IPS DF 4.7 (cell line): ENCODE data around the gene ITGB6.

Source experiments
- DNase-seq: peaks from one replicate; pipeline ENCODE4 v3.0.0-alpha.2; 2013; ENCODE audit warnings: low spot score; ENCODE audit errors: extremely low read depth

The ITGB6 gene, protein sequence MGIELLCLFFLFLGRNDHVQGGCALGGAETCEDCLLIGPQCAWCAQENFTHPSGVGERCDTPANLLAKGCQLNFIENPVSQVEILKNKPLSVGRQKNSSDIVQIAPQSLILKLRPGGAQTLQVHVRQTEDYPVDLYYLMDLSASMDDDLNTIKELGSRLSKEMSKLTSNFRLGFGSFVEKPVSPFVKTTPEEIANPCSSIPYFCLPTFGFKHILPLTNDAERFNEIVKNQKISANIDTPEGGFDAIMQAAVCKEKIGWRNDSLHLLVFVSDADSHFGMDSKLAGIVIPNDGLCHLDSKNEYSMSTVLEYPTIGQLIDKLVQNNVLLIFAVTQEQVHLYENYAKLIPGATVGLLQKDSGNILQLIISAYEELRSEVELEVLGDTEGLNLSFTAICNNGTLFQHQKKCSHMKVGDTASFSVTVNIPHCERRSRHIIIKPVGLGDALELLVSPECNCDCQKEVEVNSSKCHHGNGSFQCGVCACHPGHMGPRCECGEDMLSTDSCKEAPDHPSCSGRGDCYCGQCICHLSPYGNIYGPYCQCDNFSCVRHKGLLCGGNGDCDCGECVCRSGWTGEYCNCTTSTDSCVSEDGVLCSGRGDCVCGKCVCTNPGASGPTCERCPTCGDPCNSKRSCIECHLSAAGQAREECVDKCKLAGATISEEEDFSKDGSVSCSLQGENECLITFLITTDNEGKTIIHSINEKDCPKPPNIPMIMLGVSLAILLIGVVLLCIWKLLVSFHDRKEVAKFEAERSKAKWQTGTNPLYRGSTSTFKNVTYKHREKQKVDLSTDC

DNA sequence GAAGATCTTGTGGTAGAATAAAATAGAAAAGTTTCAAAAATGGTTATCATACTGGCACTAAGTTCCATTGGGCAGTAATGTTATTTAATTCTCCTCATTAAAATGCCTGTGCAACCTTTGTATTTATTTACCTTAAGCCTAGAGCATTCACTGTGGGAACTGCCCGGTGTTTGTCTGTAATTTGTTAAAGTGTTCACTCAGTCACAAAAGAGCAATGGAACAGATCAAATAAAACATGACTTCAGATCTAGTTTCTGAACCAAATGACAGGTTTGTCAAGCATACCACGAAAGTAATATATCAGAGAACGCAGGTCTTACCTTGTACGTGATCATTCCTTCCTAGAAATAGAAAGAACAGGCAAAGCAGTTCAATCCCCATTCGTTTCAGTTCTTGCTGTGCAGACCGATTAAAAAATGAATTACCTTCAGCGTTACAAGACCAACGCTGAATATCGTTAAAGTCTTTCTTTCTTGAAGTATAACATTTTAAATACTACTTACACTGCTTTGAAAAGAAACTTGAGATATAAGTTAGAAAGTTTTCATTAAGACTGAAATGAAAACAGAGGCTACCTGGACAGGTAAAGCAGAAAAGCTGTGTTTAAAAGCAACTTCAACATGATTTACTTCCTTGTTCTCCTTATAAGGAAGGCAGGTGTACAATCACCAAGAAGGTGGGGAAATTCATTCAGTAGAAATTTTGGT lies at the start of gene ITGB6:
Gene ITGB6 (minus strand): TSS at position 590 of the 707 bp plus-strand sequence. CDS start 209 bp downstream, at position 381.
- no peak for DNase-seq

DNA sequence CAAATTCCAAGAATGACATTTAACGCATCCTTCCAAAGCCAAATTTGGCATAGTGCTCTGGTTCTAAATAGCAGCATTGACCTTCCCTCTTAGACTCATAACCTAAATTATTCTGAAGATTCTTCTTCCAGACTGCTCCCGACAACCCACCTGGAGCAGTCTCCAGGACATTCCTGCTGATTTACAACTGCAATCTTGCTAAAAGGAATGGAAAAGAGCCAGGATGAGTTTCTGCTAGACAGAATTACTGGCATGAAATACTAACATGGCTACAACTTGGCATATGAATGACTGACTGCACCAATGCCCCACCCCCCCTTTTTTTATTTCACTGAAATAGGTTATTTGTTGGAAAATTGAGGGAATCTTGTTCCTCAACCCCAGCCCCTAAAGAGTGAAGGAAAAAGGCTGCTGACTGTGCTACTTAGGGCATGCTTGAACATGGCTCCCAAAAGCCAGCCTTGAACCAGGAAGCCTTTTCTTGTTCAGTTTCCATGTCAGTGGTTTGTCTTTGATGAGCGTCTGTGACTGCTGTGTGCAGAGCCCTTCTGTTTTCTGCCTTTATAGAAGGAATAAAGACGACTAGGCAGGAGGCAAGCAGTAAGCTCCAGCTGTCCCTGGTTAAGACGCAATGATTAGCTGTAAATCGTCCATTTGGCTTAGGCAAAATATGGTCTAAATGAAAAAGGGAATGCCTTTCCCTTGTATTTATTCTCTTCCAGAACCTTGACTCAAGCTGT lies 47.4 kb upstream of the ITGB6 start:
- DNase-seq = no peak

GRCh38 chr2:160246356-160246755 lies 46.3 kb upstream of the ITGB6 start:
- no peak for DNase-seq

- DNase-seq = no peak
Observed at GRCh38 chr2:160245614-160246155, 45.6 kb upstream of the ITGB6 start.

DNA sequence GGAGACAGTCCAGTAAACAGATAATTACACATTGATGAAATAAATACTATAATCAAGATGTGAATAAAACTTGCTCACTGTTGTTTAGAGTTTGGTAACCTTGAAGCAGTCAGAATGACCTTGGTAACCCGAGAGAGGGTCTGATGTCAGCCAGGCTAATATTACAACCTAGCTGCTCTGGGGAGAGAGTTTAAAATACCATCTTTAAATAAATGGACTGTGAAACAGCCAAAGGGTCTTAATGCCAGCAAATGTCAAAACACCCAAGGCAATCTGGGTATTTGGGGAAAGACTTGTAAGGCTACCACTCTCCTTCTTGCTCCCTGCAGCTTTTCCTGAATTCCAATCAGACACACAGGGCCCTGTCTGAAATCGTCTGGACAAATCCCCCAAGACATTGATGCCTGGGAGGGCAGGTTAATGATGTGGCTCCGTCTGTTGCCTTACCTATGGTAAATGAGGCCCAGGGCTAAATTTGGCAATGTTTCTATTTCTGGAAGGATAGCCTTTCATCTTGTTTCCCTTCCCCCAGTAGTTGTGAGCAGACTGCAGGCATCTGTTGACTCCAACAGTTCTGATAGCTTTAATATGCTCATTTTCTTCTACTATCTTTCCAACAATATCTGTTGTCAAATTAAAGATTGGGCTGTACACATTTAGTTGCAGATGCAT lies 43.0 kb upstream of the ITGB6 start:
- DNase-seq = no peak

GRCh38 chr2:160241251-160242137 lies 41.4 kb upstream of the ITGB6 start:
- DNase-seq = no peak

- DNase-seq = no peak
Observed at GRCh38 chr2:160239436-160239835, 39.4 kb upstream of the ITGB6 start.

- DNase-seq = no peak
Observed at GRCh38 chr2:160238392-160238791, 38.3 kb upstream of the ITGB6 start.

- no peak for DNase-seq
Observed at GRCh38 chr2:160232905-160233475, 32.9 kb upstream of the ITGB6 start.

- DNase-seq = no peak
Observed at GRCh38 chr2:160229591-160229990, 29.5 kb upstream of the ITGB6 start.

- no peak for DNase-seq
Observed at GRCh38 chr2:160228141-160228917, 28.3 kb upstream of the ITGB6 start.

- DNase-seq = no peak
Observed at GRCh38 chr2:160227293-160227915, 27.3 kb upstream of the ITGB6 start.

DNA sequence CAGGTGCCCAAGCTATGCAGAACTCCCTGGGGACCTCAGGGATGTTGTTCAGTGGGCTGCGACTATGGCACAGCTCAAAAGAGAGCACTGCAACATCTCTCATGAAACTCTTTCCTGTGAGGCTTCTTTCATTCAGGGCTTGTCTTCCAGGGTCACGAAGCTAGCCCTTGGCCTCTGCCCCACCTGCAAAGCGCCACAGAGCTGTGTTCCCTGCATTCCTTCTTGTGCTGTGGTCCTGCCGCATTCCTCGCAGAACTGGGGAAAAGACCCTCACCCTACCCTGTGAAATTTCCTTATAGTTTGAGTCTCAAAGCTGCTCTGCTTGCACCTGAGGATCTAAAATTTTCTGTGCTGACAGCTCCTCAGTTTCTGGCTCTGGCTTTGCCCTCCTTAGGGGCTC lies 26.3 kb upstream of the ITGB6 start:
- DNase-seq = no peak

DNA sequence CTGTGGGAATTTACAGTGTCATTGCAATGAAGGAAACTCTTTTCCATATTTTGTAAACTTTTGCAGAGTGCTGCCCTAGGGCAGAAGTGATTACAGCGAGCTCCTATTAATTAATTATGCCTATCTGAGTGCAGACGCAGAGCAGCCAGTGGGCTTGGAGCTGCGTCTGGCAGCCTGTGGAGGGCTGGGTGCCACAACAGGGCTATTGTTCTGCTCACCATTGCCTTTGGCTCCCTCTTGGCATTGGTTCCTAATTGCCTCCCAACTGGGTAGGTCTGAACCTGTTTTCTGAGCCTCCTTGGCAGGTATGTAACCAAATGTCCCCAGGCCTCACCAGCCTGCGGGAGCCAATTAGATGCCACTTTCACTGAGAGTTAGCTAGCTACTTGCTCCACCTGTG lies 25.6 kb upstream of the ITGB6 start:
- no peak for DNase-seq

DNA sequence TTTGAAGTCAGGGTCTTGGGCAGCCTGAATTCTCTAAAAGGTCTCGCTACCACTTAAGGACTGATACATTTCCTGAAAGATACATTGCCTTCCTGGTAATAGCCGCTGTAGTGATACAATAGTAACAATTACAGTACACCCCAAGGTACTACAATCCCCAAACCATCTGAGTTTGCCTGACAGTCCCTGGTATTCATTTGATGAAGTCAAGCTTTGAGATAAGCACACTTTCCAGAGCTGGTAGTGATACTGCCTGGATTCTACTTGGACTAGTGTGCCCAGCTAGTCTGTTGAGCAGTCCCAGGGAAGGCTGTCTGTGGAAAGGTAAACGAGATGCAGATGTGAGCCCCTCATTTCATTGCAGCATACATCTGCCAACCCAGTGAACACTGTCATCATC lies 24.4 kb upstream of the ITGB6 start:
- no peak for DNase-seq

- DNase-seq = no peak
Observed at GRCh38 chr2:160224060-160224459, 24.0 kb upstream of the ITGB6 start.

- DNase-seq = no peak
Observed at GRCh38 chr2:160223560-160223959, 23.5 kb upstream of the ITGB6 start.
